Measurements from ENCODE around the gene VSIG2. TPM values are rescaled to one million over a fixed set of nuclear protein-coding genes. Genes with fewer than 3 reads are reported as not detected.

Gene VSIG2
- total RNA-seq, 1 donor from 2014 or later, result not detected

GRCh38 chr11:124718801-124719200 lies 33.3 kb downstream of the VSIG2 start:
- Mint-ChIP-seq H3K27me3 (ENCODE audit: low read depth) (peaks cover 64% of the 10 kb centered on the region), H3K36me3 (ENCODE audit: low read depth) (no peaks in the 10 kb centered on the region), H3K4me3 (ENCODE audit: unreplicated experiment) (peak overlapping the region; percentile 69), H3K4me1 (ENCODE audit: low read depth) (peaks cover 11% of the 10 kb centered on the region), H3K27ac (ENCODE audit: unreplicated experiment) (no peak overlapping the region), H3K9me3 (ENCODE audit: low read depth) (no peaks in the 10 kb centered on the region)
- TF ChIP-seq CTCF (IDR thresholded peaks at IDR 0.05), result no peak
- DNase-seq (ENCODE audit: low spot score), result no peak

GRCh38 chr11:124717786-124718651 lies 34.0 kb downstream of the VSIG2 start:
- Mint-ChIP-seq H3K4me1 (ENCODE audit: low read depth) (peaks cover 11% of the 10 kb centered on the region), H3K27ac (ENCODE audit: unreplicated experiment) (no peak overlapping the region), H3K36me3 (ENCODE audit: low read depth) (no peaks in the 10 kb centered on the region), H3K27me3 (ENCODE audit: low read depth) (peaks cover 56% of the 10 kb centered on the region), H3K4me3 (ENCODE audit: unreplicated experiment) (peak overlapping the region; percentile 69), H3K9me3 (ENCODE audit: low read depth) (no peaks in the 10 kb centered on the region)
- TF ChIP-seq CTCF (IDR thresholded peaks at IDR 0.05), result no peak
- no peak for DNase-seq (ENCODE audit: low spot score)

GRCh38 chr11:124717421-124717785 lies 34.7 kb downstream of the VSIG2 start:
- no peaks in the 10 kb centered on the region for H3K36me3 Mint-ChIP-seq (ENCODE audit: low read depth)
- H3K27ac Mint-ChIP-seq (ENCODE audit: unreplicated experiment), result no peak overlapping the region
- peaks cover 11% of the 10 kb centered on the region for H3K4me1 Mint-ChIP-seq (ENCODE audit: low read depth)
- H3K27me3 Mint-ChIP-seq (ENCODE audit: low read depth), result peaks cover 50% of the 10 kb centered on the region
- H3K9me3 Mint-ChIP-seq (ENCODE audit: low read depth), result no peaks in the 10 kb centered on the region
- no peak for DNase-seq (ENCODE audit: low spot score)
- no peak for TF ChIP-seq CTCF (IDR thresholded peaks at IDR 0.05)
- H3K4me3 Mint-ChIP-seq (ENCODE audit: unreplicated experiment), result peak overlapping the region; percentile 69

- Mint-ChIP-seq H3K27me3 (ENCODE audit: low read depth) (peaks cover 44% of the 10 kb centered on the region), H3K9me3 (ENCODE audit: low read depth) (no peaks in the 10 kb centered on the region), H3K36me3 (ENCODE audit: low read depth) (no peaks in the 10 kb centered on the region), H3K4me1 (ENCODE audit: low read depth) (peaks cover 11% of the 10 kb centered on the region), H3K4me3 (ENCODE audit: unreplicated experiment) (no peak overlapping the region), H3K27ac (ENCODE audit: unreplicated experiment) (no peak overlapping the region)
- DNase-seq (ENCODE audit: low spot score), result no peak
- TF ChIP-seq CTCF (IDR thresholded peaks at IDR 0.05), result no peak
Observed at GRCh38 chr11:124716591-124716990, 35.5 kb downstream of the VSIG2 start.

GRCh38 chr11:124712392-124712791 lies 39.7 kb downstream of the VSIG2 start:
- TF ChIP-seq CTCF (IDR thresholded peaks at IDR 0.05), result no peak
- Mint-ChIP-seq H3K4me1 (ENCODE audit: low read depth) (peaks cover under 1% of the 10 kb centered on the region), H3K27me3 (ENCODE audit: low read depth) (peaks cover 15% of the 10 kb centered on the region), H3K9me3 (ENCODE audit: low read depth) (peaks cover 4% of the 10 kb centered on the region), H3K36me3 (ENCODE audit: low read depth) (peaks cover 3% of the 10 kb centered on the region), H3K4me3 (ENCODE audit: unreplicated experiment) (no peak overlapping the region), H3K27ac (ENCODE audit: unreplicated experiment) (no peak overlapping the region)
- no peak for DNase-seq (ENCODE audit: low spot score)
